GM12873 (cell line): ENCODE results near the gene SH2B2.

Experiments used
- TF ChIP-seq, protein P1 (sequence below): IDR thresholded peaks from 2 replicates; pipeline ENCODE4 v1.5.1; 2012; ENCODE audit warnings: low read depth, mild to moderate bottlenecking, moderate library complexity, low read length, control low read depth; ENCODE audit not compliant: insufficient read depth; ENCODE audit errors: missing control alignments

Gene SH2B2

DNA sequence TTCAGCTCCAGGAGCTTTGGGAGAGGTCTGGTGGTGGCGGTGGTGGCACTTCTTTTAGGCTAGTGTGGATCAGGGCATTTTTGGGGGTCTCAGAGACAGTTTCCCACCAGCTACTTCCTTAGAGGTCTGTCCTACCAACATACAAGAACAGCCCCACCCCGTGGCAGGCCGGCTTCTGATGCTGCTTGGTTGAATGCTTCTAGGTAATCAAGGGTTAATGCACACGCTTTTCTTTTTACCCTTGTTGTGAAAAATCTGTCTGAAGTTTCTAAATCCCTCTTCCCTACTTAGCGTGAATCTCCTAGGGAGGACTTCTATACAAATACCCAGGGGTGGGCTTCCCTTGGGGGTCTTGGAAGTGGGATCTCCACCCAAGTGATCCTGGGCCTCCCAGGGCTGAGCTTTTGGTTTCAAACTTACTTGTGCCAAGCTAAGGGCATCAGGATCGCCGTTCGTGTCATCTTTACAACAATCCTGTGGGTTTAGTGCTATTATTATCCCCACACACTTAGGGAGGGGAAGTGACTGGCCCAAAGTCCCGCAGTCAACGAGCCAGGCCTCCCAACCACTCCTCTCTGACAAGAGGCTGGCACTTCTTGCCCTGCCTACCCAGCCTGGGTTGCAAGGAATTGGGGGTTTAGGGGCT, 1.7 kb downstream of the SH2B2 start:
- TF ChIP-seq, protein P1, sequence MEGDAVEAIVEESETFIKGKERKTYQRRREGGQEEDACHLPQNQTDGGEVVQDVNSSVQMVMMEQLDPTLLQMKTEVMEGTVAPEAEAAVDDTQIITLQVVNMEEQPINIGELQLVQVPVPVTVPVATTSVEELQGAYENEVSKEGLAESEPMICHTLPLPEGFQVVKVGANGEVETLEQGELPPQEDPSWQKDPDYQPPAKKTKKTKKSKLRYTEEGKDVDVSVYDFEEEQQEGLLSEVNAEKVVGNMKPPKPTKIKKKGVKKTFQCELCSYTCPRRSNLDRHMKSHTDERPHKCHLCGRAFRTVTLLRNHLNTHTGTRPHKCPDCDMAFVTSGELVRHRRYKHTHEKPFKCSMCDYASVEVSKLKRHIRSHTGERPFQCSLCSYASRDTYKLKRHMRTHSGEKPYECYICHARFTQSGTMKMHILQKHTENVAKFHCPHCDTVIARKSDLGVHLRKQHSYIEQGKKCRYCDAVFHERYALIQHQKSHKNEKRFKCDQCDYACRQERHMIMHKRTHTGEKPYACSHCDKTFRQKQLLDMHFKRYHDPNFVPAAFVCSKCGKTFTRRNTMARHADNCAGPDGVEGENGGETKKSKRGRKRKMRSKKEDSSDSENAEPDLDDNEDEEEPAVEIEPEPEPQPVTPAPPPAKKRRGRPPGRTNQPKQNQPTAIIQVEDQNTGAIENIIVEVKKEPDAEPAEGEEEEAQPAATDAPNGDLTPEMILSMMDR = peak; percentile 55

DNA sequence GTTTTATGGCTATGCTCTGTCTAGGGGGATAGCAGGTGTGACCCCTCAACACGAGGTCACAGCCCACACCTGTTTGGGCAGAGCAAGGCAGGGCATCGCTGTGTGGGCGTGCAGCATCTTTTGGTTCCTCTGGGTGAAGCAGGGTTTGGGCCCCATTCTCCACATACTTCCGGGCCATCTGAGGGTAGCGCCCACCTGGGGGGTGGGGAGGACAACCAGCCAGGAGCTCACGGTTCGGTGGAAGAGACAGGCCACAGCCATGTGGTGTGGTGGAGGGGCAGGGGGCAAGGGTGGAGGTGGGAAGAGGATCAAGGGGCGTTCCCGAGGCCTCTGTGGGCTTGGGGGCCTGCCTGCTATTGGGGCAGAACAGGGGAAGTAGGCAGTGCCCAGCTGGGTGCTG, 2.4 kb downstream of the SH2B2 start:
- TF ChIP-seq, protein P1 = no peak

DNA sequence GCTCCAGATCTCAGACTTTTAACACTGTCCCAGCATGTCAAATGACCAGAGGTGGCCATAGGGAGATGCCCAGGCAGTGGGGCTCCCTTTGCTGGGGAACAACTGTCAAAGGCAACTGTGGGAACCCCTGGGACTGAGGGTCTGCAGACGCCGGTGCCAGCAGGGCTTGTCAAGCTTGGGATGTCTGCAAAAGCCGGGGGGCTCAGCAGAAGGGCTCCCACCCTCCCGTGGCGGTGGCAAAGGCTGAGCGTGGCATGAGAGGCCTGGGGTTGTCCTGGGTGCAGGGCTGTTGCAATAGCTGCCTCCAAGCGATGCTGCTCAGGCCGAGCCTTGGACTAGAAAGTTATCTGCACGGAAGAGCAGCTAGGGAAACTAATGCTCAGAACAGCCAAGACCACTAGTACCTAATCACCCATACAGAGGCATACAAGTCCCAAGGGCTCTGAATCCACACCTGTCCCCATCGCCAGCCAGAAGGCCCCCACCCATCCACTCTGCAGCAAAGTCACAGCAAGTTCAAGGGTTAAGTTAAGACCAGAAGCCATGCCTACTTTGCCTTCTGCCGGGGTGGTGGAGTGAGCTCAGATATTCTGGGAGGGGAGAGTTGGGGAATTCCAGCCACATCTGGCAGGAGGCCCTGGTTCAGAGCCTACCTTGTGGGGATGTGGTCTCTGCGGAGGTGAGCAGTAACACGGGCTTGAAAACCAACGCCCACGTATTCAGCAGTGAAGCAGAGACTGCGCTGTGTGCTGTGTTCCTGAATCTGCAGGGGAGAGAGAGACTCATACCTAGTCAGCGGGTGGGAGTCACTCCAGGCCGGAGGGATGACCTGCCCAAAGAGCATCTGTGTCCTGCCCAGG, 4.6 kb downstream of the SH2B2 start:
- TF ChIP-seq, protein P1 = no peak

DNA sequence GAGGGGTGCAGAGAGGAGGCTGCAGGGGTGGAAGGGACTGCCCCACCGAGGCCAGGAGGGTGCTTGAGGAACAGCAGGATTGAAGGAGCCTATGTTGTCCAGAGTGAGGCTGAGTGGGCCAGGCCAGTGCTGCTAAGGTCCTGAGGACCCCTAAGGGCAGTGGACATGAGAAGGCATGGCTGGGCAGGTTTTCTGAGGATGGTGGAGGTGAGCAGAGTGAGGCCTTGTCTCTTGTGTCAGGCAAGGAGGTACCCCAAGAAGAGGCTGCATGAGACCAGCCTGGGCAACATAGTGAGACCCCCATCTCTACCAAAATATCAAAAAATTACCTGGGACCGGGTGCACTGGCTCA, 5.2 kb downstream of the SH2B2 start:
- TF ChIP-seq, protein P1 = no peak

DNA sequence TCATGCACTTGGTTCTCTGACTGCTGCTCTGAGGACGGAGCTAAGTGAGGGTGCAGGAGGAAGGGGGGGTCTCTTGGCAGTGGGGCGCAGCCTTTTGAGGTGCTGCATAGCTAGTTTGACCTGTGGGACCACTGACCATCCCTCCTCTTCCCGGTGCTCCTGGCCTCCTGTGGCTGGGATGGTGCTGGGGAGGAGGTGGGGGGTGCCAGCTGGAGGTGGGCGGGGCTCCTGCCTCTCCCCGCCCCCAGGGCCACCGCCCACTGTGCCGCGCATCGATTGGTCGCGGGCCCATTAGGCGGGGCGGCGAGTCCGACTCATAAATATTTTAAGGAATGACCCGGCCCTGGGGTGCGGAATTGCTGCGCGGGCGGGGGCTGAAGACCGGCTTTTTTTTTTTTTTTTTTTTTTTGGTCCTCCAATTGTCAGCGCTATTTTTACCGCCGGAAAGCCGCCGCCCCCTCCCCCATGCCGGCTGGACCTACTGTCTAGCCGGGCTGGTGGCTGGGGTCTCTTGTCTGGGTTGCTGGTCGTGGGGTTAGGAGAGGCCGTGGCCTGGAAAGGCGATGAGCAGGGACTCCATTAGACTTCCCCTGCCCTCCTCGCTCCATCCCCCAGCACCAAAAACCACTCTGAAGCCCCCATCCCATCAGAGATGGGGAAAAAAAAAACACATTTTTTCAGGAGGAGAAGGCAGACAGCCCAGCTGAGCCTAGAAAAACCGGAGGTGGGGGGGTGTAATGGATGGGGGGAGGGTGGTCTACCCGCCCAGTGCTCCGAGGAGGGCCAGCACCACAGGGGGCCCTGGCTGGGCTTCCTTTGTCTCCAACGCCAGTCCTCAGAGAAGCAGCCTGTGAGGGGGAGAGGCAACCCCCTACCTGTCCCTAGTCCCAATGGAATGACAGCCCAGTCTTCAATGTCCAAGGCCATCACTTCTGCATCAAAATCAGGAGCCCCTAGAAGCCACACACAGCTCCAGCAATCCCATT, 6.4 kb downstream of the SH2B2 start:
- TF ChIP-seq, protein P1 = no peak

DNA sequence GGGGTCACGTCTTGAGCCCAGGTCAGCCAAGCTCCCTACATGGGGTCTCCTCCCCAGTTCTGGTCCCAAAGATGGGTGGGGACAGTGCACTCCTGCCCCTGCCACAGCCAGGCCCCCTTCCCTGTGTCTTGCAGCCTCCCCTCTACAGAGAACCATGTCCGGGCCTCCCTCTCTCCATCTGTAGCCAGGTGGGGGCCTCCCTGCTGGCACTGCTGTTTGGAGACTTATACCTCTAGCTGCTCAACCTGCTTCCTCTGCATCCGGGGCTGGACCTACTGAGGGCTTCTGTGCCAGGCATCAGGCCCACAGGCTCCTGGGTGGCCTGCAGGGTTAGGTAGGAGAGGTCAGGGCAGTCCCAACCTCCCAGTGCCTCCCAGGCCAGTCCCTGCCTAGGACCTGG, 7.9 kb downstream of the SH2B2 start:
- TF ChIP-seq, protein P1 = no peak
